ENCODE measurements around the gene ABCF1. TPM values are rescaled to one million over a fixed set of nuclear protein-coding genes. Genes with fewer than 3 reads are reported as not detected.

Gene ABCF1
- total RNA-seq, 1 donor: 37.3 TPM

- DNase-seq (ENCODE audit: insufficient read length, low spot score, missing footprints): no peak
- Histone ChIP-seq H3K4me2 (ENCODE audit: insufficient read depth, low read length) (peak overlapping the region; percentile 86), H3K79me2 (ENCODE audit: insufficient read depth, low read length) (peaks cover 54% of the 10 kb centered on the region), H4K20me1 (ENCODE audit: insufficient read depth, low read length) (peaks cover 39% of the 10 kb centered on the region), H3K4me1 (ENCODE audit: insufficient read depth, low read length) (peaks cover 61% of the 10 kb centered on the region), H3K9me3 (ENCODE audit: low read depth, low read length) (no peaks in the 10 kb centered on the region), H2AFZ (ENCODE audit: low read length) (no peak overlapping the region), H3K36me3 (ENCODE audit: insufficient read depth, low read length) (peaks cover 40% of the 10 kb centered on the region), H3K27ac (ENCODE audit: low read depth, low read length) (peak overlapping the region; percentile 99), H3K27me3 (ENCODE audit: insufficient read depth, low read length) (no peaks in the 10 kb centered on the region), H3K4me3 (ENCODE audit: insufficient read depth, low read length) (peak overlapping the region; percentile 95)
- TF ChIP-seq, protein P1, sequence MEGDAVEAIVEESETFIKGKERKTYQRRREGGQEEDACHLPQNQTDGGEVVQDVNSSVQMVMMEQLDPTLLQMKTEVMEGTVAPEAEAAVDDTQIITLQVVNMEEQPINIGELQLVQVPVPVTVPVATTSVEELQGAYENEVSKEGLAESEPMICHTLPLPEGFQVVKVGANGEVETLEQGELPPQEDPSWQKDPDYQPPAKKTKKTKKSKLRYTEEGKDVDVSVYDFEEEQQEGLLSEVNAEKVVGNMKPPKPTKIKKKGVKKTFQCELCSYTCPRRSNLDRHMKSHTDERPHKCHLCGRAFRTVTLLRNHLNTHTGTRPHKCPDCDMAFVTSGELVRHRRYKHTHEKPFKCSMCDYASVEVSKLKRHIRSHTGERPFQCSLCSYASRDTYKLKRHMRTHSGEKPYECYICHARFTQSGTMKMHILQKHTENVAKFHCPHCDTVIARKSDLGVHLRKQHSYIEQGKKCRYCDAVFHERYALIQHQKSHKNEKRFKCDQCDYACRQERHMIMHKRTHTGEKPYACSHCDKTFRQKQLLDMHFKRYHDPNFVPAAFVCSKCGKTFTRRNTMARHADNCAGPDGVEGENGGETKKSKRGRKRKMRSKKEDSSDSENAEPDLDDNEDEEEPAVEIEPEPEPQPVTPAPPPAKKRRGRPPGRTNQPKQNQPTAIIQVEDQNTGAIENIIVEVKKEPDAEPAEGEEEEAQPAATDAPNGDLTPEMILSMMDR (IDR thresholded peaks at IDR 0.05; ENCODE audit: extremely low read depth, low read depth, low read length): no peak
These were observed 43.0 kb downstream of the ABCF1 start for GRCh38 chr6:30614044-30614842.

- peaks cover 54% of the 10 kb centered on the region for H3K79me2 ChIP-seq (ENCODE audit: insufficient read depth, low read length)
- peak overlapping the region; percentile 99 for H3K27ac ChIP-seq (ENCODE audit: low read depth, low read length)
- no peak overlapping the region for H2AFZ ChIP-seq (ENCODE audit: low read length)
- peaks cover 36% of the 10 kb centered on the region for H4K20me1 ChIP-seq (ENCODE audit: insufficient read depth, low read length)
- TF ChIP-seq, protein P1 (IDR thresholded peaks at IDR 0.05; ENCODE audit: extremely low read depth, low read depth, low read length): no peak
- DNase-seq (ENCODE audit: insufficient read length, low spot score, missing footprints): peak; percentile 69
- peaks cover 59% of the 10 kb centered on the region for H3K4me1 ChIP-seq (ENCODE audit: insufficient read depth, low read length)
- peak overlapping the region; percentile 86 for H3K4me2 ChIP-seq (ENCODE audit: insufficient read depth, low read length)
- no peaks in the 10 kb centered on the region for H3K27me3 ChIP-seq (ENCODE audit: insufficient read depth, low read length)
- H3K9me3 ChIP-seq (ENCODE audit: low read depth, low read length): no peaks in the 10 kb centered on the region
- H3K4me3 ChIP-seq (ENCODE audit: insufficient read depth, low read length): peak overlapping the region; percentile 95
- H3K36me3 ChIP-seq (ENCODE audit: insufficient read depth, low read length): peaks cover 40% of the 10 kb centered on the region
These were observed 43.6 kb downstream of the ABCF1 start for GRCh38 chr6:30614843-30615218.

GRCh38 chr6:30615219-30615957, 44.1 kb downstream of the ABCF1 start:
- Histone ChIP-seq H3K9me3 (ENCODE audit: low read depth, low read length) (no peaks in the 10 kb centered on the region), H3K79me2 (ENCODE audit: insufficient read depth, low read length) (peaks cover 50% of the 10 kb centered on the region), H2AFZ (ENCODE audit: low read length) (no peak overlapping the region), H3K36me3 (ENCODE audit: insufficient read depth, low read length) (peaks cover 38% of the 10 kb centered on the region), H3K27ac (ENCODE audit: low read depth, low read length) (peak overlapping the region; percentile 99), H3K4me1 (ENCODE audit: insufficient read depth, low read length) (peaks cover 54% of the 10 kb centered on the region), H3K4me3 (ENCODE audit: insufficient read depth, low read length) (peak overlapping the region; percentile 95), H4K20me1 (ENCODE audit: insufficient read depth, low read length) (peaks cover 36% of the 10 kb centered on the region), H3K27me3 (ENCODE audit: insufficient read depth, low read length) (no peaks in the 10 kb centered on the region), H3K4me2 (ENCODE audit: insufficient read depth, low read length) (peak overlapping the region; percentile 86)
- TF ChIP-seq, protein P1 (IDR thresholded peaks at IDR 0.05; ENCODE audit: extremely low read depth, low read depth, low read length): no peak
- no peak for DNase-seq (ENCODE audit: insufficient read length, low spot score, missing footprints)
